HG03025 (cell line): Measurements from ENCODE around the gene PTPRH.
"Not testable (repeated sequence)": the region's sequence is repeated elsewhere in the genome, so short reads cannot be mapped to it uniquely, and the experiment has no call there.

Experiments used
- ATAC-seq: cut with Tn5 transposase; IDR thresholded peaks from one replicate; pipeline ENCODE4 v1.9.1; 2021; ENCODE audit warnings: mild to moderate bottlenecking, moderate library complexity; ENCODE audit not compliant: unreplicated experiment, low FRiP score

The PTPRH gene

GRCh38 chr19:55186080-55186479, 23.2 kb downstream of the PTPRH start:
- ATAC-seq: no peak

- ATAC-seq: no peak
These were observed 27.6 kb downstream of the PTPRH start for GRCh38 chr19:55181740-55182139.

- ATAC-seq: no peak
These were observed 29.5 kb downstream of the PTPRH start, which contains the start of gene SYT5 for GRCh38 chr19:55179606-55180484. Gene SYT5 (minus strand): TSS chr19:55180289. CDS start chr19:55179041, 1,248 bp downstream.

DNA sequence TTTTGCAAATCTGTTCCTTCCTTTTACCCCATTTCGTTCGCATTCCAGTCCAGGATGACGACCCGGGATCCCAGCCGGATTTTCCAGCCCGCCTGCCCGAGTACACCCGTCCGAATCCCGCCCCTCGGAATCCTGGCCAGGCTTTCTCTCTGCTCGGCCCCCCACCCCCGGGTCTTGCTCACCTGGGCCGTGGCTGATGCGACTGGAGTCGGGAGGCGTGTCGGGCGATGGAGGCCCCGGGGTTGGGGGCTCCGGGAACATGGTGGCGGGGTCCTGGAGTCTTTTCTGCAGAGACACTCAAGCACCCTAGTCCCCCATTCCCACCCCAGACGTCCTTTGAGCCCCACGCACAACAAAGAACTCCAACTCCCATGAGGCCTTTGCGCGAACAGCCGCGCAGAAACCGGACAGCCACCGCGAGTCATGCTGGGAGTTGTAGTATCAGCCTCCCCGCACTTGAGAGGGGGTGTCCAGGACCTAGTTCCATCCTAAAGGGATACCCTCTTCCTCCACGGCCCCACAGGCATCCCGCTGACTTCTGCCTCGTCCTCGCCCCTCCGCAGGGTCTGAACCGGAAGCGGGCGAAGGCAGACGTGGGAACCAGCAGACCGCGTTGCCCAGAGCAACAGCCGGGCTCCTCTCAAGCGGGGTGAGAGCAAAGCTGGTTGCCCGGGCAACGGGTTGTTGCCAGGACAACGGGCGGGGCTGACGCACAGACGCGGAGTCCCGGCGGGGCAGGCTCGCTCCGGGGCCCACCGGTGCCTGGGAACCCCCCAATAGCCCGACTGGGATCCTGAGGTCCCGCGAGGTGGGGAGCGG, 30.3 kb downstream of the PTPRH start:
- ATAC-seq: no peak

GRCh38 chr19:55176076-55176475, 33.2 kb downstream of the PTPRH start:
- ATAC-seq: no peak

GRCh38 chr19:55175117-55175867, 34.0 kb downstream of the PTPRH start:
- ATAC-seq: no peak

DNA sequence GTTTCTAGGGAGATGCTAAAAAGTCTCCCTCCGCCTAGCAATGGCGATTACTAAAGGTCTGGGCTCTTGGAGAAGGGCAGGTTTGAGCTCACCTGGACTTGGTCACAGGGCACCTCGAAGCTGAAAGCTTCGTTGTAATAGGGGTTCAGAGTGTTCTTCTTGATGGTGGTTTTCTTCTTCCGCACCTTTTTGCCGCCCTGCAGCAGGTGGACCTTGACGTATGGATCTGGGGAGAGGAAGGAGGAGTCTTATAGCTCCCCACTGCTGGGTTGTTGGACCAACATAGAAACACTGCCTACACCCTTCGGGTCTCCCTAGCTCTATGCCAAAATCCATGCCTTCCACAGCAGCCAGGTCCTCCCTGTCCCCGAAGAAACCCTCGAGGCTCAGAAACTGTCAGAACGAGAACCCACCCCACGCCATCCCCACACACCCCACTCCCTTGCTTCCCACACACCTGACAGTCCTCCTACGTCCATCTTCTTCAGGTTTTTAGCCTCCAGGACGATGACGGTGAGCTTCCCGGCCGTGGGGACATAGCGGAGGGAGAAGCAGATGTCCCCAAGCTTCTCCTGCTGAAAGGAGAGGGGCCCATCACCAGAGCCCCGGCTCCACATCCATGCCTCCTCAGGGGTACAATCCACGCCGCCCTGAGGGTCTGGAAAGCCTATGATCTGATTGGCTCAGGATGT, 34.7 kb downstream of the PTPRH start:
- ATAC-seq: no peak

DNA sequence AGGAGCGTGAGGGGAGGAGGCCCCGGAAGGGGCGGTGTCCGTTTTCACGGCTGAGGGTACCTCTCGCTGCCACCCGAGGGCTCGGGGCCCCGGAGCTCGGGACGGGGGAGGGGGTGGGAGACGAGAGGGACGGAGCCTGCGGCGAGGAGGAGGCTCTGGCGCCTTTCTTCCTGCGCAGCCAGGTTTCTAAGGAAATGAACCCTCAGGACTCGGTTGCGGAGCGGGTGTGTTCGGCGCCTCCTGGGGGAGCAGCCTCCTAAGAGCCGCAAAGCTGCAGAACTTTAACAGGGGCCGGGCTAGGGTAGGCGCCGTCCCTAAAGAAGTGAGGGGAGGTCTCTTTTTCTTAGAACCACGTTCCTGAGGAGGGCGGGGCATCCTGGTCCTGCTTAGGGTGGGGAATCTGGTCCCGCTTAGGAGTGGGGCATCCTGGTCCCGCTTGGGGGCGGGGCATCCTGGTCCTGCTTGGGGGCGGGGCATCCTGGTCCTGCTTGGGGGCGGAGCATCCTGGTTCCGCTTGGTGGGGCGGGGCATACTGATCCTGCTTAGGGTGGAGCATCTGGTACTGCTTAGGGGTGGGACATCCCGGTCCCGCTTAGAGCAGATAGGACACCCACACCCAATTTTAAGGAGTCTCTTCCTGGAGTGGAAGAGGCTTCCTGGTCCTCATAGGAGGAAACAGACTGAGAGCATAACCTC, 35.4 kb downstream of the PTPRH start:
- no peak for ATAC-seq

DNA sequence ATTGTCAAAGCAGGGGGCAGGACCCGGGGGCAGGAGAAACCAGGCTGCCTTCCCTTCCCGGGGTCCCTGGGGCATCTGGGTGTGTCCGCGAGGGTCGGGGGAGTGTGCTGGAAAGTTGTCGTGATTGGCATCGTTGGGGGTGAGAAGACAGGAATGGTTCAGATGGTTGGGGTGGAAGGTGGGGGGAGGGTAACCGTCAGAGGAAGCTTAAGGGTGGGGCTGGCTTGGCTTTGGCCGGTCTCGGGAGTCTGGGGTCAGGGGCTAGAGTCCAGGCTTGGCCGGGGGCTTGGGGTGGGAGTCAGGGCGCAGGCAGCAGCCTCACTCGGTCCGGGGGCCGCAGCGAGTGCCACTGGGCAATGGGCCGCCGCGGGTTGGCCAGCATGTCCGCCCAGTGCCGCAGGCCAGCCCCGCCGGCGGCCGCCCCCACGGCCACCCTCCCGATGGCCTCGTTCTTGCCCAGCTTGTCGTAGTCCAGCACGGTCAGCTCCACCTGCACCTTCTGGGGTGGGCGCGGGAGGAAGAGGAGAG, 36.1 kb downstream of the PTPRH start:
- no peak for ATAC-seq

DNA sequence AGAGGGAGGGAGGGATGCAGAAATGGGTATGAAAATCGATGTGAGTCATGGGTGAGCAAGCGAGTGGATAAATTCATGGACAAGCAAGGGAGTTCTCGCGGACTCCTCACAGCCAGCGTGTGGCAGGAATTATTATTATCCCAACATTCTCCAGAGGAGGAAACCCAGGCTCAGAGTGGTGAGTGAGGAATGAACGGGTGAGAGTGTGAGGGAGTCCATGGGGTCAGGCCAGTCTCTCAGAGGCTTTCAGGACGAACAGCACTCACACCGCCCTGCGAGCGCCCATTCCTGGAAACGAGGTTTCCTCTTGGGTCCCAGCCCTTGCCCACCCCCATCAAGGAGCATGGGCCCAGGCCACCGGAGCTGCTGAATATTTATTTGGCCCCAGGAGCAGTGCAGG, 36.6 kb downstream of the PTPRH start:
- ATAC-seq: no peak

DNA sequence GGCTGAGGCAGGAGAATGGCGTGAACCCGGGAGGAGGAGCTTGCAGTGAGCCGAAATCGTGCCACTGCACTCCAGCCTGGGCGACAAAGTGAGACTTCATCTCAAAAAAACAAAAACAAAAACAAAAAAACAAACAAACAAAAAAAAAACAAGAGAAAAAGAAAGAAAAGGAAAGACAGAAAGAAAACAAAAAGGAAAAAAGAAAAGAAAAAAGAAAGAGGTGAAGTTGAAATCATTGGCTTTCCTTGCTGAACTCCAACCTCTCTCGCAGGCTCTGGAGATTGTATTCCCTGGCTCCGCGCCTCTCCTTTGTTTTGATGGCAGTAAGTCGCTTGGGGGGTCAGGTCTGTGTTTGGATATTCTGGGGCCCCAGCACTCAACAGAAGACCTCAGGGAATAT, 37.0 kb downstream of the PTPRH start:
- ATAC-seq: not testable (repeated sequence)

- no peak for ATAC-seq
These were observed 37.9 kb downstream of the PTPRH start for GRCh38 chr19:55171440-55171839.

- no peak for ATAC-seq
These were observed 40.2 kb downstream of the PTPRH start for GRCh38 chr19:55169136-55169535.

GRCh38 chr19:55166530-55167268, 42.6 kb downstream of the PTPRH start, which contains the start of gene DNAAF3:
Gene DNAAF3 (minus strand): TSS chr19:55166613. CDS start chr19:55166413, 200 bp downstream.
- no peak for ATAC-seq

DNA sequence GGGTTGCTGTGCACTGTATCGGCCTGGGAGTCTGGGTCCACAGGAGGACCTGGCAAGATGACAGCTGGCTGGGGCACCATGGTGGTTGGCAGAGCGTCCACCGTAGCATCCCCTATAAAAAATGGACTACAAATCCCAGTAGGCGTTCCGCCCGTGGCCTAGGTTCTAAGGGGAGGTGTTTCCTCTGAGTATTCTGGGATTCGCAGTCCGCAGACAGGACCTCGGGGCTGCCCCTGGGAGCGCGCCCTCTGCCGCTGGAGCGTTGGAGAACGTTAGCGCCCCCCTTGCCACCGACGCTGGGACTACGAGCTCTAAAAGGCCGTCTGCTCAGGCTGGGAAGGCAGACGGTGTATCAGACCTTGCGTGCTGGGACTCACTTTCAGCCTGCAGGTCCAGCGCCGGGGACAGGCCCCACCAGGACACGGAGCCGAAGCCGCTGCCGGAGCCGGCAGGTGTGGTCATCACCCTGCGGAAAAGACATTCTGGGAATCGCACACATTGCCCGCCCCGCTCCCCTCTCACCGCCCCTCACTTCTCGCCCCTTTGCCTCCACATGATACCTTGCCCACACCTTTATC, 43.3 kb downstream of the PTPRH start:
- ATAC-seq: no peak

- ATAC-seq: no peak
These were observed 47.6 kb downstream of the PTPRH start for GRCh38 chr19:55161571-55162322.

DNA sequence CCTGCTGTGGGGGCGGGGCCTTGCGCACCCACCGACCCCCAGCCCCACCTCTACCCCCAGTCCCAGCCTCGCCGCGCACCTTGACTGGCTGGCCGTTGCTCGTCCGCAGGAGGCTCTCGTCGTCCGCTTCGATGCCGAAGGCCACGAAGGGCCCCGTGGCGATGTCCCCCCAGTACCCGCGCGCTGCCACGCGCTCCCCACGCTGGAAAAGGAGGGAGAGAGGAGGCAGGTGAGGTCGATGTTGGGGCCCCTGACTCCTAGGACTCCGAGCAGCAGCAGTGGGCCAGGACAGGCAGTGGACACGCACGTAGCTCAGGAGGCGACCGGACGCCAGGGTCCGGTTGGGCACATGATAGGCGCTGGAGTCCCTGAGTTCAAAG, 48.3 kb downstream of the PTPRH start:
- no peak for ATAC-seq
